Measurements from ENCODE around the gene PASK. TPM values are rescaled to one million over a fixed set of nuclear protein-coding genes. Genes with fewer than 3 reads are reported as not detected.

The PASK gene
- total and polyA plus RNA-seq, 2 experiments from 2014 or later = 0.56 to 2.1 TPM

DNA sequence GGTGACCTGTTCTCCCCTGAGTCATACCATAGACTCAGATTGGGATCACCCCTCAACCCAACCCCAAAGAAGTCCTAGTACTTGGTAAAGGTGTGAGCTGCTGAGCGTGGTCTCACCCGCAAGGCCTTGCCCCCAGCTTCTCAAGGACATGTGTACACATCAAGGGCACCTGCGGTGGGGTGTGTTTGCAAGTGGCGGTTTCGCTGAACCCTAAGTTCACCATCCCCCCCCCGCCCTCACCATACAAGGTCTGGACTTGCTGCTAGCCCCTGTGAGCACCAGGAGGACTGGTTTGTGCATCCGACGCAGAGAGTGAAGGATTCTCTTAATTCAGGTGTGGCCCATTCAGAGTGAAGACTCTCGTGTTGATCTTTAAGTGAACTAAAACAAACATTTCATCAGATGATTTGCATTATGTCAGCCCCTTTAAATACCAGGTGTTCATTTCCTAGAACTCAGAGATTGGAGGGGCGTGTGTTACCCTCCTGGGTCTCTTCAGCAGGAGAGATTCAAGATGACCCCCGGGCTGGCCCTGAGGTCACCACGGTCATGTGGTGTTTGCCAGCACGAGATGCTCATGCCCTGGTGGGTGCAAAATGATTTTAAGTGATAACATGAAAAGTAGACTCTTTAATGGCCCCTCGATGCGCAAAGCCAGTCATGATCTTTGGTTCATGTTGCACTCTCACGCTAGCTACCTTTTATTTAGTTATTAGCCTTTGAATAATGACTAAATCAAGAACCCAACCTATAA is 75.0 kb downstream of the PASK start:
- Histone ChIP-seq H2AFZ (no peak overlapping the region), H3K27ac (no peak overlapping the region), H3K4me1 (ENCODE audit: insufficient read depth) (no peaks in the 10 kb centered on the region), H4K20me1 (ENCODE audit: insufficient read depth) (no peaks in the 10 kb centered on the region), H3K9me2 (ENCODE audit: insufficient read depth) (no peaks in the 10 kb centered on the region), H3K9me3 (ENCODE audit: low read depth) (no peaks in the 10 kb centered on the region), H3K79me2 (ENCODE audit: insufficient read depth) (no peaks in the 10 kb centered on the region), H3K4me2 (ENCODE audit: unreplicated experiment) (no peak overlapping the region), H3K27me3 (replicated peaks; ENCODE audit: insufficient read depth) (no peaks in the 10 kb centered on the region), H3K4me3 (no peak overlapping the region), H3K9ac (no peak overlapping the region), H3K36me3 (ENCODE audit: low read depth) (peaks cover 7% of the 10 kb centered on the region; the same call in 1 of the 2 replicates), H3F3A (ENCODE audit: insufficient read depth) (no peaks in the 10 kb centered on the region)
- in situ Hi-C loops (cut with MboI) = no loop called here
- DNase-seq = no peak
- 92 to 94% methylated on average over 16 of the region's 16 CpGs for WGBS, 2 experiments (ENCODE audit: low coverage in 1 of 2, low lambda C conversion rate in 2 of 2, missing lambda C conversion rate in 2 of 2)
- no peak for TF ChIP-seq EZH2phosphoT487 (IDR thresholded peaks at IDR 0.05; ENCODE audit: insufficient read depth, low read depth)
- TF ChIP-seq EZH2 (IDR thresholded peaks at IDR 0.05; ENCODE audit: insufficient read depth, poor library complexity, severe bottlenecking) = no peak

DNA sequence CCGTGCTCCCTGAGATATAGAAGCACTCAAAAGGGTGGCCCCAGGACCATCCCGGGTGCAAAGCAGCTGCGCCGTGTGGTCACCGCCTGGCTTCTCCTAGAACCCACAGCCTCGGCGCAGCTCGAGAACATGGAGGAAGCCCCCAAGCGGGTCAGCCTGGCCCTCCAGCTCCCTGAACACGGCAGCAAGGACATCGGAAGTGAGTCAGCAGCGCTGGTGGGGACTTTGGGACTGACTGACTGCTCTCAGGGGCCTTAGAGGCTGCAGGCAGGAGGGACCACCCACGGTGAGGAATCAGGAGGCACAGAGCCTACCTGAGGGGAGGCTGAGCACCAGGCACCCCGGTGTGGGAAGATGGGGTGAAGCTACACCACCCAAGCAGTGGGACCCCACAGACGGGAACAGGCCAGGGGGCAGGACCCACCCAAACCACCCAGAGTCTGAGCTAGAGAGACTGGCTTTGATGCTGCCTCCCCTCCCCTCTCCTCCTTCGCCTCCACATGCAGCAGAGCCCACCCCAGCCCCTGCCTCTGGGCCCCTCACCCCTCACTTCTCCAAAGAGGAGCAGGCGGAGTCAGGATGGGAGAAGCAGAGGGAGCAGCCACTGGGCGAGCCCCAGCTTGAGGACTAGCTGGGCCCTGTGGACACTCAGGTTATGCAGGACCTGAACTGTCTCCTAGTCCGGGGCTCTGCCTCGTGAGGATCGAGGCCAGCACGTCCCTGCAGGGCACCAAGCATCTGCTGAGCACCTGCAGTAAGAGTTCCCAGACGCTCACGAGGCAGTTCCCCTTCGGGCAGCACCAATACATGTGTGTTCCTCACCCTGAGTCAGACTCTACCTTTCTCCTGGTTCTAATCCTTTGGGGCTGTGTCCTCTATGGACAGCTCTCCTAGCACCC is 75.9 kb downstream of the PASK start:
- H3K79me2 ChIP-seq (ENCODE audit: insufficient read depth) = no peaks in the 10 kb centered on the region
- no peaks in the 10 kb centered on the region for H3K9me3 ChIP-seq (ENCODE audit: low read depth)
- H3K27ac ChIP-seq = no peak overlapping the region
- H3K27me3 ChIP-seq (replicated peaks; ENCODE audit: insufficient read depth) = no peaks in the 10 kb centered on the region
- TF ChIP-seq EZH2phosphoT487 (IDR thresholded peaks at IDR 0.05; ENCODE audit: insufficient read depth, low read depth) (no peak), EZH2 (IDR thresholded peaks at IDR 0.05; ENCODE audit: insufficient read depth, poor library complexity, severe bottlenecking) (no peak)
- H3F3A ChIP-seq (ENCODE audit: insufficient read depth) = no peaks in the 10 kb centered on the region
- no peak overlapping the region for H3K4me2 ChIP-seq (ENCODE audit: unreplicated experiment)
- no peak for DNase-seq
- H3K9me2 ChIP-seq (ENCODE audit: insufficient read depth) = no peaks in the 10 kb centered on the region
- H3K36me3 ChIP-seq (ENCODE audit: low read depth) = peaks cover 7% of the 10 kb centered on the region; the same call in 1 of the 2 replicates
- no peak overlapping the region for H3K9ac ChIP-seq
- no peak overlapping the region for H2AFZ ChIP-seq
- H4K20me1 ChIP-seq (ENCODE audit: insufficient read depth) = no peaks in the 10 kb centered on the region
- H3K4me1 ChIP-seq (ENCODE audit: insufficient read depth) = no peaks in the 10 kb centered on the region
- 78 to 82% methylated on average over 24 to 25 of the region's 25 CpGs for WGBS, 2 experiments (ENCODE audit: low coverage in 1 of 2, low lambda C conversion rate in 2 of 2, missing lambda C conversion rate in 2 of 2)
- in situ Hi-C loops (cut with MboI) = no loop called here
- H3K4me3 ChIP-seq = no peak overlapping the region

DNA sequence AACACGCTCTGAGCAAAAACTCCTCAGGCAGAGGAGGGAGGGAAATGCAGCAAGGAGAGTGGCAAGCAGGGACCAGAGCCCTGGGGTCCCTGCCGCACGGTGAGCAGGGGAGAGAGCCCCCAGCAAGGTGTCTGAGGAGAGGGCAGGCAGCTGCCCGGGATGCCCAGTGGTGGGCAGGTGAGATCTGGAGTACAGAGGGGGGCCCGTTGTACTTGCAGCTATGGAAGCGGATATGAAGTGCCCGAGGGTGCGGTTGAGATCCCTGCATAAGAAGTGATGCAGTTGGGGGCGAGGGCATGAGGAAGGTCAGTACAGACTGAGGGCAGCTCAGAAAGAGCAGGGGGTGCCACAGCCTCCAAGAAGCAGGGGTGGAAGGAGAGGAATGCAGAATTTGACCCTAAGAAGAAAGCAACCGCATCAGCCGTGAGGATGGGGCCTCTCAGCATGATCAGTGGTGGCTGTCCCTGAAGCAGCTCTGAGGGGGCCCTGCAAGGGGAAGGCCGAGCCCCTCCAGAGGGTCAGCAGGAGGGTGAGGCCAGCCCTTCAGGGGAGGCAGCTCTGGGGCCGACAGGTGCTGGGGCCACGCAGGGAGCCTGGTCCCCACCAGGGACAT is 76.6 kb downstream of the PASK start:
- Histone ChIP-seq H2AFZ (no peak overlapping the region), H3K9ac (no peak overlapping the region), H4K20me1 (ENCODE audit: insufficient read depth) (no peaks in the 10 kb centered on the region), H3K4me2 (ENCODE audit: unreplicated experiment) (no peak overlapping the region), H3F3A (ENCODE audit: insufficient read depth) (no peaks in the 10 kb centered on the region), H3K27ac (no peak overlapping the region), H3K27me3 (replicated peaks; ENCODE audit: insufficient read depth) (no peaks in the 10 kb centered on the region), H3K79me2 (ENCODE audit: insufficient read depth) (no peaks in the 10 kb centered on the region), H3K9me2 (ENCODE audit: insufficient read depth) (no peaks in the 10 kb centered on the region), H3K4me3 (no peak overlapping the region), H3K9me3 (ENCODE audit: low read depth) (no peaks in the 10 kb centered on the region), H3K36me3 (ENCODE audit: low read depth) (peaks cover 7% of the 10 kb centered on the region; the same call in 1 of the 2 replicates), H3K4me1 (ENCODE audit: insufficient read depth) (no peaks in the 10 kb centered on the region)
- in situ Hi-C loops (cut with MboI) = no loop called here
- TF ChIP-seq EZH2phosphoT487 (IDR thresholded peaks at IDR 0.05; ENCODE audit: insufficient read depth, low read depth) (no peak), EZH2 (IDR thresholded peaks at IDR 0.05; ENCODE audit: insufficient read depth, poor library complexity, severe bottlenecking) (no peak)
- WGBS, 2 experiments (ENCODE audit: low coverage in 1 of 2, low lambda C conversion rate in 2 of 2, missing lambda C conversion rate in 2 of 2) = 85 to 89% methylated on average over 13 of the region's 14 CpGs
- DNase-seq = no peak

DNA sequence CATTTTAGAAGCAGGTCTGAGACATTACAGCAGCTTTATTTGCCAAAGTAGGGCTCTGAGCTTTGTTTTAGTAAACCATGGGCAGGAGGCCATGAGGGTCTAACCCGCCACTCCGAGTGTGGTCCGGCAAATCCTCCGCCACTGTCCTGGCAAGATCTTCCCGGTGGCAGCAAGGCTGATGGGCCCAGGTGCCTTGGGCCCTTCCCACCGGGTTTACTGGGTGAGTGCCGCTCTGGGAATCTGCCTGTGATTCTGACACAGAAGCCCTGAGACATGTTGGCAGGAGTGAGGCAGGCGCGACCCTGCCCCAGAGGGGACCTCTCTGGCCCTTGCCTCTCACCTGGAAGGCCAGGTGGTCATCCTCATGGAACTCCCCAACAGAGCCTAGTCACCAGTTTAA is 77.1 kb downstream of the PASK start:
- H3F3A ChIP-seq (ENCODE audit: insufficient read depth) = no peaks in the 10 kb centered on the region
- H3K9ac ChIP-seq = no peak overlapping the region
- 97 to 98% methylated on average over 9 of the region's 9 CpGs for WGBS, 2 experiments (ENCODE audit: low coverage in 1 of 2, low lambda C conversion rate in 2 of 2, missing lambda C conversion rate in 2 of 2)
- no peak overlapping the region for H3K4me3 ChIP-seq
- in situ Hi-C loops (cut with MboI) = no loop called here
- H3K36me3 ChIP-seq (ENCODE audit: low read depth) = peaks cover 7% of the 10 kb centered on the region; the same call in 1 of the 2 replicates
- H3K9me3 ChIP-seq (ENCODE audit: low read depth) = no peaks in the 10 kb centered on the region
- H3K4me1 ChIP-seq (ENCODE audit: insufficient read depth) = no peaks in the 10 kb centered on the region
- no peaks in the 10 kb centered on the region for H3K27me3 ChIP-seq (replicated peaks; ENCODE audit: insufficient read depth)
- H3K79me2 ChIP-seq (ENCODE audit: insufficient read depth) = no peaks in the 10 kb centered on the region
- H3K27ac ChIP-seq = no peak overlapping the region
- DNase-seq = no peak
- H3K9me2 ChIP-seq (ENCODE audit: insufficient read depth) = no peaks in the 10 kb centered on the region
- H3K4me2 ChIP-seq (ENCODE audit: unreplicated experiment) = no peak overlapping the region
- TF ChIP-seq EZH2phosphoT487 (IDR thresholded peaks at IDR 0.05; ENCODE audit: insufficient read depth, low read depth) (no peak), EZH2 (IDR thresholded peaks at IDR 0.05; ENCODE audit: insufficient read depth, poor library complexity, severe bottlenecking) (no peak)
- no peak overlapping the region for H2AFZ ChIP-seq
- H4K20me1 ChIP-seq (ENCODE audit: insufficient read depth) = no peaks in the 10 kb centered on the region
